K562 (cell line): ENCODE results near the gene TRAPPC5. TPM values are rescaled to one million over a fixed set of nuclear protein-coding genes. Genes with fewer than 3 reads are reported as not detected.

Source experiments
- ATAC-seq: fragments of 200-7000 bp; cut with Tn5 transposase; 3 replicates; pipeline ENCODE4 v1.9.1; 2020; ENCODE audit warnings: moderate library complexity
- BruUV-seq: library from RNA; stranded (reverse); fragments of 400-500 nt; replicated peaks from 2 replicates; lab custom pipeline; 2021; lab: Mats Ljungman, UMichigan
- CTCF ChIA-PET: fragments of 300-600 bp; formaldehyde crosslinking; extraction: SDS; loops from one replicate; lab custom pipeline; 2021; ENCODE audit warnings: low intra/inter-chr PET ratio; lab: Yijun Ruan, JAX
- POLR2A ChIA-PET: fragments of 300-600, 350-650 bp; sonication (Branson Sonifier 250); formaldehyde crosslinking; extraction: SDS; loops from one replicate; lab custom pipeline; 2021; ENCODE audit warnings: antibody characterized with exemption, inconsistent platforms; lab: Yijun Ruan, JAX
- DNase-seq, 4 experiments: peaks; one replicate each; pipeline versions ENCODE4 v3.0.0 to v3.0.0-alpha.2; 2011 to 2018; ENCODE audit warnings: low spot score in 3 of 4, mixed read lengths in 3 of 4; ENCODE audit errors: extremely low read depth in 1 of 4
- FAIRE-seq: peaks from 2 replicates; lab custom pipeline; 2011; peaks lifted over from hg19 to GRCh38; lab: Jason Lieb, UNC
- H2AFZ ChIP-seq: 2 replicates; pipeline ENCODE4 v1.6.0; 2011; ENCODE audit warnings: low read depth, low read length, control low read depth, inconsistent platforms
- H3K27ac ChIP-seq: fragments of 200-600 bp; 3 replicates; pipeline ENCODE4 v1.8.0; 2011; ENCODE audit warnings: low read depth, mild to moderate bottlenecking, control low read depth, inconsistent platforms, low read length, moderate library complexity, mixed read lengths; ENCODE audit errors: extremely low read depth
- H3K27me3 ChIP-seq, 2 experiments: fragments of 300-600 bp in 1 of 2; 2 replicates in 1 of 2; 3 replicates in 1 of 2; pipeline versions ENCODE4 v1.6.0 to v1.8.0; 2011; ENCODE audit warnings: inconsistent platforms in 2 of 2, low read length in 2 of 2, mild to moderate bottlenecking in 1 of 2, mixed read lengths in 1 of 2, moderate library complexity in 1 of 2; ENCODE audit not compliant: control insufficient read depth in 2 of 2, insufficient read depth in 2 of 2
- H3K36me3 ChIP-seq: fragments of 300-600 bp; 3 replicates; pipeline ENCODE4 v1.8.0; 2011; ENCODE audit warnings: mild to moderate bottlenecking, low read length, inconsistent platforms; ENCODE audit not compliant: control insufficient read depth, insufficient read depth
- H3K4me1 ChIP-seq, 2 experiments: fragments of 200-600 bp in 1 of 2; replicated peaks in 1 of 2; 2 replicates in 1 of 2; 3 replicates in 1 of 2; pipeline versions ENCODE4 v1.5.1 to v1.8.0; 2011; ENCODE audit warnings: inconsistent platforms in 2 of 2, low read length in 2 of 2, mild to moderate bottlenecking in 1 of 2, mixed read lengths in 1 of 2, moderate library complexity in 1 of 2; ENCODE audit not compliant: control insufficient read depth in 2 of 2, insufficient read depth in 2 of 2
- H3K4me2 ChIP-seq: 2 replicates; pipeline ENCODE4 v1.6.1; 2011; ENCODE audit warnings: low read length, control low read depth, inconsistent platforms, mixed read lengths; ENCODE audit not compliant: insufficient read depth
- H3K4me3 ChIP-seq: fragments of 200-600 bp; sonication (generic), shearing (Covaris generic); 2 replicates; pipeline ENCODE4 v1.5.1; 2016; ENCODE audit warnings: control low read depth, inconsistent platforms
- H3K79me2 ChIP-seq: fragments of 200-600 bp; 3 replicates; pipeline ENCODE4 v1.8.0; 2011; ENCODE audit warnings: low read length, inconsistent platforms; ENCODE audit not compliant: control insufficient read depth, insufficient read depth
- H3K9ac ChIP-seq, 2 experiments: 2 replicates each; pipeline versions ENCODE4 v1.6.0 to v1.6.1; 2011; ENCODE audit warnings: low read depth in 2 of 2, low read length in 2 of 2, control low read depth in 1 of 2, inconsistent platforms in 1 of 2, mild to moderate bottlenecking in 1 of 2, mixed read lengths in 1 of 2; ENCODE audit not compliant: insufficient read depth in 1 of 2
- H3K9me1 ChIP-seq: one replicate; pipeline ENCODE4 v1.6.0; 2011; ENCODE audit warnings: inconsistent platforms, mild to moderate bottlenecking, low read length, moderate library complexity; ENCODE audit not compliant: control insufficient read depth, insufficient read depth
- H3K9me3 ChIP-seq: replicated peaks from 2 replicates; pipeline ENCODE4 v1.5.1; 2011; ENCODE audit warnings: low read depth, low read length, inconsistent platforms; ENCODE audit not compliant: control insufficient read depth, insufficient read depth
- H4K20me1 ChIP-seq: replicated peaks from 2 replicates; pipeline ENCODE4 v1.6.1; 2011; ENCODE audit warnings: low read length, inconsistent platforms, mixed read lengths; ENCODE audit not compliant: control insufficient read depth, insufficient read depth
- CREB3 ChIP-seq: fragments of 450-650 bp; conservative IDR thresholded peaks from 2 replicates; pipeline ENCODE4 v1.6.1; 2016; ENCODE audit warnings: missing genetic modification characterization, low read depth, mild to moderate bottlenecking, missing compliant biosample characterization, moderate library complexity
- ETS2 ChIP-seq: IDR thresholded peaks from 2 replicates; pipeline ENCODE4 v1.6.1; 2016; ENCODE audit warnings: borderline replicate concordance, missing genetic modification characterization, mild to moderate bottlenecking, moderate library complexity, missing compliant biosample characterization; ENCODE audit not compliant: poor library complexity, severe bottlenecking
- NBN ChIP-seq: fragments of 450-650 bp; IDR thresholded peaks from 2 replicates; pipeline ENCODE4 v1.6.1; 2016; ENCODE audit warnings: low read depth, mild to moderate bottlenecking
- SMAD3 ChIP-seq: fragments of 450-650 bp; formaldehyde crosslinking; conservative IDR thresholded peaks from 2 replicates; pipeline ENCODE4 v1.4.0; 2020; ENCODE audit warnings: mild to moderate bottlenecking
- SNRNP70 ChIP-seq: fragments of 200-400 bp; formaldehyde crosslinking; optimal IDR thresholded peaks from 2 replicates; pipeline ENCODE3; 2017; ENCODE audit warnings: low read depth, low read length
- THRAP3 ChIP-seq: fragments of 450-650 bp; IDR thresholded peaks from 2 replicates; pipeline ENCODE4 v1.6.1; 2016; ENCODE audit warnings: mild to moderate bottlenecking, inconsistent platforms, borderline replicate concordance
- ZNF274 ChIP-seq: IDR thresholded peaks from 2 replicates; pipeline ENCODE4 v1.6.1; 2011; ENCODE audit warnings: low read depth, mild to moderate bottlenecking, low read length, moderate library complexity, borderline replicate concordance
- ZNF282 ChIP-seq: sonication (generic); formaldehyde crosslinking; IDR thresholded peaks from 2 replicates; pipeline ENCODE4 v1.8.1; 2023; ENCODE audit warnings: missing genetic modification reagents
- WGBS: fragments of 100-300 bp; shearing (Covaris generic); methylation state at CpG from one replicate; pipeline ENCODE4 v1.1.6; 2016; ENCODE audit warnings: low coverage, mixed read lengths; ENCODE audit not compliant: insufficient coverage; ENCODE audit errors: missing lambda C conversion rate; 5-methylcytosine and 5-hydroxymethylcytosine counted together
- in situ Hi-C: fragments of 300-500 bp; cut with MboI; formaldehyde crosslinking; loops from 4 replicates; pipeline ENCODE4 v1.15.0; 2018; ENCODE audit warnings: inconsistent platforms, mixed read lengths
- intact Hi-C: fragments of 100-400 bp; cut with micrococcal nuclease; formaldehyde crosslinking; loops from 2 replicates; pipeline ENCODE4 v1.14.2; 2022
- polyA plus RNA-seq, 8 experiments: library from polyadenylated mRNA; depleted of rRNA in 4 of 8; stranded (reverse) in 5 of 8; unstranded in 3 of 8; fragments of >200 nt; fragmentation: Nextera tagmentation in 2 of 8; fragmentation: Illumina TruSeq in 1 of 8; extraction: Ambion mirVana in 2 of 8; extraction: Trizol in 1 of 8; gene quantifications; 2 replicates each; pipeline versions ENCODE4 v1.2.1 to v1.2.3, GENCODE V29; 2011 to 2014; ENCODE audit warnings: inconsistent platforms in 1 of 8, missing spikeins in 1 of 8
- total RNA-seq, 7 experiments: library from RNA; depleted of rRNA in 6 of 7; stranded (reverse); fragments of >200 nt in 6 of 7; fragmentation: Illumina TruSeq in 2 of 7; extraction: Trizol in 2 of 7; gene quantifications; 2 replicates each; pipeline versions ENCODE4 v1.2.1 to v1.2.3, GENCODE V29; 2011 to 2021; ENCODE audit warnings: low replicate concordance in 1 of 7
- TF ChIP-seq, protein P1 (sequence below): sonication (generic); formaldehyde crosslinking; IDR thresholded peaks from 2 replicates; pipeline ENCODE4 v1.8.1; 2023; ENCODE audit warnings: mild to moderate bottlenecking, missing genetic modification reagents

TRAPPC5 gene
- total and polyA plus RNA-seq, 9 of the 15 experiments (the other 6 are each of a cell fraction or from before 2014, with no cell fraction given), result 2.0 to 76.9 (median 29.3) TPM

- no peak for TF ChIP-seq CREB3 (tag)
These were observed 16.9 kb upstream of the TRAPPC5 start (continued) for GRCh38 chr19:7663706-7664105.

DNA sequence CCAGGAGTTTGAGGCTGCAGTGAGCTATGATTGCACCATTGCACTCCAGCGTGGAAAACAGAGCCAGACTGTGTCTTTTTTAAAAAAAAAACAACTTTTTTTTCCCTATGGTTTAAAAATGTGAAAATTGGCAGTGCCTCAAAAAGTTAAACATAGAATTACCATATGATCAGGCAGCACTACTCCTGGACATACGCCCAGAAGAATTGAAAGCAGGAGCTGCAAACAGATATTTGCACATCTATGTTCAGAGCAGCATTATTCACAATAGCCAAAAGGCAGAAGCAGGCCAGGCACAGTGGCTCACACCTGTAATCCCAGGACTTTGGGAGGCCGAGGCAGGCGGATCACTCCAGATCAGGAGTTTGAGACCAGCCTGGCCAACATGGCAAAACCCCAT is 15.6 kb upstream of the TRAPPC5 start:
- ChIA-PET CTCF (no interaction called here), POLR2A (no interaction called here)
- no peak for FAIRE-seq
- TF ChIP-seq THRAP3 (no peak), ETS2 (tag) (no peak), ZNF274 (no peak), NBN (no peak), SMAD3 (CRISPR knock-in tag) (no peak), ZNF282 (CRISPR knock-in tag) (no peak), SNRNP70 (no peak)
- TF ChIP-seq, protein P1, sequence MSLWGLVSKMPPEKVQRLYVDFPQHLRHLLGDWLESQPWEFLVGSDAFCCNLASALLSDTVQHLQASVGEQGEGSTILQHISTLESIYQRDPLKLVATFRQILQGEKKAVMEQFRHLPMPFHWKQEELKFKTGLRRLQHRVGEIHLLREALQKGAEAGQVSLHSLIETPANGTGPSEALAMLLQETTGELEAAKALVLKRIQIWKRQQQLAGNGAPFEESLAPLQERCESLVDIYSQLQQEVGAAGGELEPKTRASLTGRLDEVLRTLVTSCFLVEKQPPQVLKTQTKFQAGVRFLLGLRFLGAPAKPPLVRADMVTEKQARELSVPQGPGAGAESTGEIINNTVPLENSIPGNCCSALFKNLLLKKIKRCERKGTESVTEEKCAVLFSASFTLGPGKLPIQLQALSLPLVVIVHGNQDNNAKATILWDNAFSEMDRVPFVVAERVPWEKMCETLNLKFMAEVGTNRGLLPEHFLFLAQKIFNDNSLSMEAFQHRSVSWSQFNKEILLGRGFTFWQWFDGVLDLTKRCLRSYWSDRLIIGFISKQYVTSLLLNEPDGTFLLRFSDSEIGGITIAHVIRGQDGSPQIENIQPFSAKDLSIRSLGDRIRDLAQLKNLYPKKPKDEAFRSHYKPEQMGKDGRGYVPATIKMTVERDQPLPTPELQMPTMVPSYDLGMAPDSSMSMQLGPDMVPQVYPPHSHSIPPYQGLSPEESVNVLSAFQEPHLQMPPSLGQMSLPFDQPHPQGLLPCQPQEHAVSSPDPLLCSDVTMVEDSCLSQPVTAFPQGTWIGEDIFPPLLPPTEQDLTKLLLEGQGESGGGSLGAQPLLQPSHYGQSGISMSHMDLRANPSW (CRISPR knock-in tag), result no peak

More for the DNA sequence above, 15.6 kb upstream of the TRAPPC5 start:
- in situ Hi-C loops, result no loop called here
- H3K4me3 ChIP-seq, result no peak overlapping the region
- peaks cover 0 to 5% of the 10 kb centered on the region in 2 experiments; a peak in 2 of 5 replicates for H3K4me1 ChIP-seq
- no peaks in the 10 kb centered on the region for H3K9me1 ChIP-seq
- H2AFZ ChIP-seq, result no peak overlapping the region
- no peak overlapping the region for H3K27ac ChIP-seq
- H3K36me3 ChIP-seq, result no peaks in the 10 kb centered on the region
- H4K20me1 ChIP-seq, result no peaks in the 10 kb centered on the region
- H3K4me2 ChIP-seq, result no peak overlapping the region
- no peak for ATAC-seq
- no peak overlapping the region for H3K9ac ChIP-seq
- DNase-seq, result no peak
- 2% methylated on average over 4 of the region's 4 CpGs for WGBS
- intact Hi-C loops, result no loop called here
- H3K27me3 ChIP-seq, result peaks cover 17 to 33% of the 10 kb centered on the region in 2 experiments; a peak in 4 of 5 replicates
- no peaks in the 10 kb centered on the region for H3K9me3 ChIP-seq
- H3K79me2 ChIP-seq, result no peaks in the 10 kb centered on the region
- no TSS peak for BruUV-seq
